GM21423 (cell line): ENCODE data around the gene CDH1.

ENCODE experiments used
- ATAC-seq: cut with Tn5 transposase; IDR thresholded peaks from one replicate; pipeline ENCODE4 v1.9.1; 2021; ENCODE audit warnings: mild to moderate bottlenecking, moderate library complexity; ENCODE audit not compliant: unreplicated experiment

Gene CDH1

DNA sequence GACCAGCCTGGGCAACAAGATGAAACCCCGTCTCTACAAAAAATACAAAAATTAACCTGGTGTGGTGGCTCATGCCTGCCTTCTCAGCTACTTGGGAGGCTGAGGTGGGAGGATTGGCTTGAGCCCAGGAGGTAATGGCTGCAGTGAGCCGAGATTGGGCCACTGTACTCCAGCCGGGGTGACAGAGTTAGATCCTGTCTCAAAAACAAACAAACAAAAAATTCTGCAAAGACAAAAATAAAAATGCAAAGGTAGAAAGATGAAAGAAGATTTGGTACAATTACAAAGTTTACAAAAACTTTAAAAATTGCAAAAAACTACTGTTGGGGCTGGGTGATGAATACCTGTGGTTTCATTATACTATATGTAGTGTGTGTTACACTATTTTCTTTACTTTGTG lies 5.5 kb upstream of the CDH1 start:
- ATAC-seq: no peak

DNA sequence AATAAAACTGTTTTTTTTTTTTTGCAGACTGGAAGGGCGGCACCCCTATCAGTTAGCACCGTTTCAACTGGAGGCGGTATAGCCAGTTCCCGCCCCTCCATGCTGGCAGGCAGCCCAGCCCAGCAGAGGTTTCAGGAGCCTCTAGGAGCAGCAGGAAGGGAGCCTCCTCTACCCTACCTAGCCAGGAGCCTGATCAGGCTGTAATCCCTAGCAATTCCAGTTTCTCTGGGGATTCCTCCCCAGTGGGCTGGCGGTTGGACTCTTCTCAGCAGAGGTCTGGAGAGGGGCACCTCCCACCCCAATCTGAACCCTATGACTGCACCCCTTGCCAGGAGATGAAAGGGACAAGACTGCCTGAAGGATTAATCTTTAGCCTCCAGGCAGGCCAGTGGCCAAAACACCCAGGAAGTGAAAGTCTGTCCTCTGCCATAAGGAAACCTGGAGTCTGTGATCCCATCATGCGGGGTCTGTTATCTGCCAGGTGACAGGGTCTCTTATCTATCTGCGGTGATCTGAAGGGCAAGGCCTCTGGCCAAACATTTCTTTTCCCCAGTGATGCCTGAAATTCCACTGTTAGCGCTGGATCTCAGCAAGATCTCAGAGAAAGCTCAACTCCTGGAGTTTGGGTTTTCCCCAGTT lies 4.9 kb upstream of the CDH1 start:
- no peak for ATAC-seq

DNA sequence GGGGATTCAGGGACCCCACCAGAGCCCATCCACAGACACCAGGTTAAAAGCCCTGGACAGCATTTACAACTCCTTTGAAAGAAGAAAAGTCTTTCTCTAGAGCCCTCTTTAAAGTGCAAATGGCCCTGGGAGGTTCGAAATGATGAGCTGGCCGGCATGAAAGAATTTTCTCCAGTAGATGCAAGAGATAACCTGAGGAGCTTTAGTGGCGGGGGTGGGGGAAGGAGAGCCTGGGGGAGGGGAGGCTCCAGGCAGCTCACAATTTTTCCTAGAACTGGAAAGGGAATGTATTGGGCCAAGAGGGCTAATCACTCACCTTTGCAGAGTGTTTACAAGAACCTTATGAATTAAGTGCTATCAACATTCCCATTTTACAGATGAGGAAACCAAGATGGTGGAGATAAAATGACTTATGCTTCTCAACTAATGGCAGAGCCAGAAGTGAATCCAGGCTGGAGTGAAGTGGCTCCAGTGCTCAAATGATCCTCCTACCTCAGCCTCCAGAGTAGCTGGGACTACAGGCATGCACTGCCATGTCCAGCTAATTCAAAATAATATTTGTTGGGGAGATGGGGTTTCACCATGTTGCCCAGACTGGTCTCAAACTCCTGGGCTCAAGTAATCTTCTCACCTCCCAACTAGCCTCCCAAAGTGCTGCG lies 4.2 kb upstream of the CDH1 start:
- ATAC-seq: no peak

DNA sequence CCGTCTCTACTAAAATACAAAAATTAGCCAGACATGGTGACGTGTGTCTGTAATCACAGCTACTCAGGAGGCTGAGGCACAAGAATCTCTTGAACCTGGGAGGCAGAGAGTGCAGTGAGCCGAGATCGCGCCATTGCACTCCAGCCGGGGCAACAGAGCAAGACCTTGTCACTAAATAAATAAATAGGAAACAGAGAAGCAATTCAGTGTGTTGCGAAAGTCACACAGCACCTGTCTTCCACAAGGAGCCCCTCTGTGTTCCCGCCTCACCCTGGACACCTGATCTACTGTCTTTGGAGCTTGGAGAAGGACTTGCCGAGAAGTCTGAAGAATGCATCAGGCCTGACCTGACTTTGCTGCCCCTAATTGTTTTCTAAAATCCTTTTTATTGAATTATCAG lies 3.5 kb upstream of the CDH1 start:
- no peak for ATAC-seq

DNA sequence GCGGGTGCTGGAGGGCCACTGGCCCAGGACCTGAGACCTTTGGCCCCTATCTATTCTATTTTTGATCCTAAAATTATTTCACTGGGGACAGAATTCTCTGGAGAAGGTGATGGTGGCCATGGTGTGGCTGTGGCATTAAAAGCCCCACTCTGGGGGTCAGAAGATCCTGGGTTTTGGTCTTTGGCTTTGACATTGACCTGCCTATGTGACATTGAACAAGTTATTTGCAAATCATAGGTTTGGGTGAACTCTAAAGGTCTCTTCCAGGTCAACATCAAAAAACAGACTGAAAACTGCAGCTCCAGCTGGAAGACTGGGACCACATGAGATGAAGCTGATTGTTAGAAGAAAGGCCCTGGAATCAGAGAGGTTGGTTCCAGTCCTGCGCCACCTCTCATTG lies 2.3 kb upstream of the CDH1 start:
- no peak for ATAC-seq

DNA sequence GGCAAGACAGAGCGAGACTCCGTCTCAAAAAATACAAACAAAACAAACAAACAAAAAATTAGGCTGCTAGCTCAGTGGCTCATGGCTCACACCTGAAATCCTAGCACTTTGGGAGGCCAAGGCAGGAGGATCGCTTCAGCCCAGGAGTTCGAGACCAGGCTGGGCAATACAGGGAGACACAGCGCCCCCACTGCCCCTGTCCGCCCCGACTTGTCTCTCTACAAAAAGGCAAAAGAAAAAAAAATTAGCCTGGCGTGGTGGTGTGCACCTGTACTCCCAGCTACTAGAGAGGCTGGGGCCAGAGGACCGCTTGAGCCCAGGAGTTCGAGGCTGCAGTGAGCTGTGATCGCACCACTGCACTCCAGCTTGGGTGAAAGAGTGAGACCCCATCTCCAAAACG lies 531 bp upstream of the CDH1 start:
- no peak for ATAC-seq

DNA sequence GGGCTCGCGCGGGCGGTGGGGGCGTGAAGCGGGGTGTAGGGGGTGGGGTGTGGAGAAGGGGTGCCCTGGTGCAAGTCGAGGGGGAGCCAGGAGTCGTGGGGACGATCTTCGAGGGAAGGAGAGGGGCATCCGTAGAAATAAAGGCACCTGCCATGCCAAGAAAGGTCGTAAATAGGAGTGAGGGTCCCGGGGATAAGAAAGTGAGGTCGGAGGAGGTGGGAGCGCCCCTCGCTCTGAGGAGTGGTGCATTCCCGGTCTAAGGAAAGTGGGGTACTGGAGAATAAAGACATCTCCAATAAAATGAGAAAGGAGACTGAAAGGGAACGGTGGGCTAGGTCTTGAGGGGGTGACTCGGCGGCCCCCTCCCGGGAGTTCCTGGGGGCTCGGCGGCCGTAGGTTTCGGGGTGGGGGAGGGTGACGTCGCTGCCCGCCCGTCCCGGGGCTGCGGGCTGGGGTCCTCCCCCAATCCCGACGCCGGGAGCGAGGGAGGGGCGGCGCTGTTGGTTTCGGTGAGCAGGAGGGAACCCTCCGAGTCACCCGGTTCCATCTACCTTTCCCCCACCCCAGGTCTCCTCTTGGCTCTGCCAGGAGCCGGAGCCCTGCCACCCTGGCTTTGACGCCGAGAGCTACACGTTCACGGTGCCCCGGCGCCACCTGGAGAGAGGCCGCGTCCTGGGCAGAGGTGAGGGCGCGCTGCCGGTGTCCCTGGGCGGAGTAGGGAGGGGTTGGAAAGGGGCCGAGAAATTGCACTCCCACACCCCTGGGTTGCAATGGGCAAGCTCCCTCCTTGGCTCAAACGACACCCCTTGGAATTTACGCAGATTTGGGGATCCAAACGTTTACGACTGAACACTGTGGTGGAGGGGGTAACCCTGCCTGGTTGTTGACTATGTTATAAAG lies 888 bp downstream of the CDH1 start:
- ATAC-seq: no peak

DNA sequence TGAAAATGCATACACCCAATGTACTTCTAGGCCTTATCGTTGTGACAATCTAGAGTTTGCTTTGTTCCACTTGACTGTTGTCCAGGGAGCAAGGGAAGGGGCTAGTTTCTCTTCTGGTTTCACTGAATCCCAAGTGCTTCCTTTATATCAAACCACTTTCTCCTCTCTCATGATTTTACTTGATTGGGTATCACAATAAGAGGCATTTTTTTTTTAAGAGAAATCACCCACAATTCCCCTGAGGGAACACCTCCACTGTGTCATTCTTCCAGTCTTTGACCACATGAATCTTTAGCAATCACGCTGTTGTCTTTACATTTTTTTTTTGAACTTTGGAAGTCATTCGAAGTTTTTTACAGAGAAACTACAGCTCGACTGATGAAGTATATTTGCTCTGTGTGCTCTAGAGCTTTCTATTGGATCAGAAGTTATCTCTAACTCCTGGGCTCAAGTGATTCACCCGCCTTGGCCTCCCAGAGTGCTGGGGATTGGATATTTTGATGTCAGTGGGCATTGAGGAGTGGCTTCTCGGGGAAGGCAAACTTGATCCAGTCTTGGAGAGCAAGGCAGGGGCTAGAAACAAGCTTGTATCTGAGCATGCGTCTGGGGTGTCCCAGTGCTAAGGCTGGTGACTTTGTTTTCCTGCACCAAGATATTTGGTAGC lies 3.0 kb downstream of the CDH1 start:
- no peak for ATAC-seq

DNA sequence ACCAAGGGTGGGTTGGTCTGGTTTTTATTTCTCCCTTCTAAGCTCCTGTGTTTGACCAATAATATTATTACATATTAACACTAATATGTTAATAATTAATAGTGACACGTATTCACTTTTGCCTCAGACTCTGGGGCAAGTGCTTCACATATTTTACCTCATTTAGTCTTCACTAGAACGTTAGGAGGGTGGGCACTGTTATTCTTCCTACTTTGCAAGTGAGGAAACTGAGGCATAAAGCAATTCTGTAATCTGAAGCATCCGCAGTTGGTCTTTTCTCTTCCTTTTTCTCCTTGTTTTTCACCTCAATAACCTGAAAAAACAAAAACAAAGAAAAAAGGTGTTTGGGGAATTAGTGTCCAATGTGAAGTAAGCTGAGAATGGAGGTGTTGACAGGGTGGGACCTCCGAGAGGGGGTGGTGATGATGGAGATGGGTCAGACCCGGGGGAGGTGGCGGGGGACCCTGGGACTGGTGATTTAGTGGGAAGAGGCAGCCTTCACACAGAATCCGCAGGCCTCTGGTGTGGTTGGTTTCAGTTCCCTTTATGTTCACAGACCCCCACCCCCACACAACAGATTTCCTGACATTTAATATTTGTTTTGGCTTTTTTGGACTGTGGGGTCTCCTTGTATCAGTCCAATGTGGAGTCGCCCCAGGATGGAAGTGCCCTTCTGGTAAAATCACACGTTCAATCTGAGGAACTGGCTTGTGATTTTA lies 3.7 kb downstream of the CDH1 start:
- ATAC-seq: no peak

DNA sequence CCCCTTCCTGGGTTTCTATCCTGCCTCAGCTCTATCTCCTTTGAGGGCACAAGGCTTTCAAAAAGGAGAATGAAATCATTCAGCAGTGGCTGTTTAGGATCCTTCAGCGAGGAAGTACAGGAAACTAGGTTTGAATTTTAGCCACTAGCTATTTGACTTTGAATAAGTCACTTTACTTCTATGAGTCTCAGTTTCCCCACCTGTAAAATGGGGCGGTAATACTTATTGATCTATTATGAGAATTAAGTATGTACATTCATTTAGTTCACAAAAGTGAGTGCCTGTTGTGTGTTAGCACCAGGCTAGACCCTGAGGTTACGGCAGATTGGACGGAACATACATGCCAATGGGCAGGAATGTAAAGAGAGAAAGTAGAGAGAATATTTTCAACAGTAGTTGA lies 6.6 kb downstream of the CDH1 start:
- ATAC-seq: no peak

DNA sequence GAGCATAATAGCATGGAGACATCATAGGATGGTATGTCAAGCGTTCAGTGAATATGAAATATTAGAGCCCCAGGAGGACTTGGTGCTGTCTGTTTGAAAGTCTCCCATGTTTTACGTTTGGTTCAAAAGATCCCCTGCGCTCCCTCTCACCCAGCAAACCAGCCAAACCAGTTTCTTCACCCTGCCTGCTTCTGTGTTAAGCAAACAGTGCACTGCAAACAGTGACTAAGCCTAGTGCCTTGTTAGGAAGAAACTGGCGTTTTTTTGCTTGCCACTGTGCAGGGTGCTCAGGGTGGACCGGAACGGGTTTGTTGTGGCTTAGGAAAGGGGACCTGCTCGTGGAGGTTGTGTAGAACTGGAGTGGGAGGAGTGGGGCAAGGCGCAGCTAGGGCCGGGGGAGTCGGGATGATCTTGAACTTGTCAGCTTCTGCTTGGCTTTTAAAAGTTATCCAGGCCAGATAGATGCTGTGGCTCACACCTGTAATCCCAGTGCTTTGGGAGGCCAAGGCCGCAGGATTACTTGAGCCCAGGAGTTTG lies 7.7 kb downstream of the CDH1 start:
- no peak for ATAC-seq

DNA sequence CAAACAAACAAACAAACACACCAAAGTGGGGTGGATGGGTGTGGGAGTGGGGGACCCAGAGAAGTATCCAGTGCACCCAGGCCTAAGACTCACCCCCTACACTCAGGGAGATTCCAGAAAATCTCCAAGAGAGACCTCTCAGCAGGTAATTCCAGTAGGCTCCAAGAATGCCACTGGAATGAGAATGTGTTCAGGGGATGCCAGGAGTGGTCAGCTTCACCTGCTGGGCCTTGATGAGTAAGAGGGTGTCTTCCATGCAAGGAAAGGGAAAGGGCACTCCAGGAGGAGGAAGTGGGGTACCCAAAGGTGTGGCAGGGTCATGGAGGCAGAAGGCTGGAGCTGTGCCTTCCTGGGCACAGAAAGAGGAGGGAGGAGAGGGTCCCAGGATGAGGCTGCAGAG lies 9.9 kb downstream of the CDH1 start:
- no peak for ATAC-seq

DNA sequence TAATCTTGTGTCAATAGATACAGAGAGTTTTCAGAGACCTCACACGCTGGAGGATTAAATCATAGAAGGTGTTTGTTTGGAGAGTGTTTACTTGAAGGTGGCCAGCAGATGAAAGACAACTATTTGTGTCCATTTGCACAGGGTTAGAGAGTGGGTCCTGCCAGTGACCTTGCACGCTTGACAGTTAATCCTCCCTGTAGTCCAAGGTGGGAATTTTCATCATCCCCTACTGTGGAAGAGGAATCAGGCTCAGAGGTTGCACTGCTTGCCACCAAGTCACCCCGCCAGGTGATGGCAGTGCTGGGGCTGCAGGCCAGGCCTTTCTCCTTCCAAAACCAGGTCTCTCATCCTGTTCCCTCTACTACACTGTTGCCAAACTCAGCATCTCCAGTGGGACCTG lies 12.3 kb downstream of the CDH1 start:
- ATAC-seq: no peak

DNA sequence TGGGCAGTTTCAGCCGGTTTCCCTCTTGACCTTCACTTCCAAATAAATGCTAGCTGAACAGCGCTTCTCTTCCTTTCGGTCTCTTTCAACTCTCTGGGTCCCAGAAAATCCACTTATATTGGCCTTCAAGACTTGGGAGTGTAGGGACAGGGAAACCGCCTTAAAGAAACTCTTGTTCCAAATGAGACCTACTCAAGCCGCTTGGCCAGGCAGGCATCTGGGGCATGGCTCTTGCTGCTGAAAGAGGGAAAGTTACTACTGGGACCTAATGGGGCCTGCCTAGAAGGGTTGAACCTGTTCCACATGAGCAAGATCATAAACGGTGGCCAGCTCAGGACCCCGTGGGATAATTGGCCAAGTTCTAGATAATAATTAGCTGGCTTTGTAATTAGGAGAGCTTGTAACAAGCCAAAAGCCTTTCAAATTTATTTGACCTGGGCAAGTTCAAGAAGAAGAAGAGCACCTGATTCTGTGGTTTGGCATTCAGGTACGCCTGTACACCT lies 13.2 kb downstream of the CDH1 start:
- no peak for ATAC-seq

DNA sequence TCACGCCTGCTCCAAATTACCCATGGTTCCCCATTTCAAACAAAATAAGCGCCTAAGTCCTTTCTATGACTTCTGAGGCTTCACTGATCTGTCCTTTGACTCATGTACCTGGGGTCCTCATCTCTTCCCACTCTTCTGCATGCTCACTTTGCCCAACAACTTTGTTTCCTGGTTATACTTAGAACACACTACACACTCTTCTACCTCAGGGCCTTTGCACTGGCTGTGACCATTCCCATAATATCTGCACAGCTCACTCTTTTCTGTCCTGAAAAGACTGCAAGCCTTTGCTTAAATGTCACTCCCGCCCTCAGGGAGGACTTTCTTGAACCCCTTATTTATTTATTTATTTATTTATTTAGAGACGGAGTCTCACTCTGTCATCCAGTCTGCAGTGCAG lies 14.1 kb downstream of the CDH1 start:
- ATAC-seq: no peak

DNA sequence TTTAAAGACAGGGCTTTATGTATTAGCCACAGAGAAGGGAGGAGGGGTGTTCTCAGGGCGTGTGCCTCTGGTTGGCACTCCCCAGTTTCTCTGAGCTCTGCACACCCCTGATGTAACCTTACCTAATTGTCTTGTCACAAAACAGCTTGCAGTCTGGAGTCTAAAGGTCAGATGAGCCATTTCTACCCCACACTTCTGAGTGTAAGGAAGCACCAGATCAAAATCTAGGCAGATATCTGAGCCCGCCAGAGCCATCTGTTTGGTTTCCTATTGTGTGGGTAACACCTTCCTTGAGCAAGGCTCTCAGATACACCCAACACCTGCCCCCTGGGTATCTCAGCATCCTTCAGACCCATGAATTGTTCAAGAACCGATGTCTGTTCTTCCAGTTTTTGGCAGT lies 15.5 kb downstream of the CDH1 start:
- no peak for ATAC-seq

DNA sequence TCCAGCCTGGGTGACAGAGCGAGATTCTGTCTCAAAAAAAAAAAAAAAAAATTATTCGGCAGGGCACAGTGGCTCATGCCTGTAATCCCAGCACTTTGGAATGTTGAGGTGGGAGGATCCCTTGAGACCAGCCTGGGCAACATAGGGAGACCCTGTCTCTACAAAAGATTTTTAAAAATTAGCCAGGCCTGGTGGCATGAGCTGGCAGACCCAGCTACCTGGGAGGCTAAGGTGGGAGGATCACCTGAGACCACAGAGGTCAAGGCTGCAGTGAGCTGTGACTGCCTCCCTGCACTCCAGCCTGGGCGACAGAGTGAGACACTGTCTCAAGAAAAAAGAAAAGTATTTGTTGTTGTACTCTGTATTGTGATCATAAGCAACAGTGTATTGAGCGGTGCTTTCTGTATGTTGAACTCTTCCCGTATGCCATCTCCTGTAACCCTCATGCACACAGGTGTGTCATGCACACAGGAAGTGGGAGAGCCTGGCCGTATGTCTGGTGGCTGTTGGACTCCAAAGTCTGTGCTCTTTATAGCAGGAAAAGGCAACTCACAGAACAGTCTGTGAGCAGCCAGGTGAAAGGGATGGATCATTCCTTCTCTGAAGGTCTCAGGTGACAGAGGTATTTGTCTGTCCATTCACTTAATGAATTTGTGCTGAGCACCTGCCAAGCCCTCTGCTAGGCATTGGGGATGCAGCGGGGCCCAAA lies 17.1 kb downstream of the CDH1 start:
- ATAC-seq: no peak

DNA sequence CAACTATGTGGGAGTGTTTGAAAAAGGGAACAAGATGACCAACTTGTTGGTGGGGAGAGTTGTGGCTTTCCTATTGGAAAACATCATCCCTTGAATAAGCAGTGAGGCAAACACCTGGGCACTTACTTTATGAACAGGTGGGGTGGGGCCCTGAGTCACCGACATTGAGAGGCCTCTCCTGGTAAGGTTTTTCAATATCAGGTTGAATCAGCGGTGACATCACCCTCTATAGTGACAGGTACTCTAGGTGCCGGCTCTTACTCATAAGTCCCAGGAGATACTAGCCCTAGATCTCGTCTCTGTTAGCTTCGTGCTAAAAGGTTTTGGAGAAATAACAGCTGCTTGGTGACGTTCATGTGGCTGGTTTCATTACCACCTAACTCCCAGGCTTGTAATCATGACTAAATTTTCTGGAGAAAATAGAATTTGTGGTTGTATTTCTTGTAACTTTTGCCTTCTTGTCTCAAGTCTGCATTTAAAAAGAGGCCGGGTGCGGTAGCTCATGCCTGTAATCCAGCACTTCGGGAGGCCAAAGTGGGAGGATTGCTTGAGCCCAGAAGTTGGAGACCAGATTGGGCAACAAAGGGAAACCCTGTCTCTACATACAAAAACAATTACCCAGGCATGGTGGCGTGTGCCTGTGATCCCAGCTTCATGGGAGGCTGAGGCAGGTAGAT lies 19.3 kb downstream of the CDH1 start:
- ATAC-seq: peak; percentile 64

DNA sequence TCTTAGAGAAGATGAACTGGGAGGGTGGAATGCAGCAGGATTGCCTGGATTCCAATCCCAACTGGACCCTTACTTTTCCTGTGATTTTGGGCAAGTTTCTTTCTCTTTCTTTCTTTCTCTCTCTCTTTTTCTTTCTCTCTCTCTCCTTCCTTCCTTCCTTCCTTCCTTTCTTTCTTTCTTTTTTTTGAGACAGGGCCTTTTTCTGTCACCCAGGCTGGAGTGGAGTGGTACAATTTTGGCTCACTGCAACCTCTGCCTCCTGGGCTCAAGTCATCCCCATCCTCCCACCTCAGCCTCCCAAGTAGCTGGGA lies 20.5 kb downstream of the CDH1 start:
- no peak for ATAC-seq
